Hematopoietic multipotent progenitor cell (in vitro differentiated cells): ENCODE results near the gene RPRD1A. TPM values are rescaled to one million over a fixed set of nuclear protein-coding genes. Genes with fewer than 3 reads are reported as not detected.
"Not testable (repeated sequence)": the region's sequence is repeated elsewhere in the genome, so short reads cannot be mapped to it uniquely, and the experiment has no call there.

ENCODE experiments used
- DNase-seq, 3 donors: peaks; one replicate each; pipeline ENCODE4 v3.0.0-alpha.2; 2011 to 2015; ENCODE audit warnings: low read depth in 2 of 3, low spot score in 2 of 3
- total RNA-seq: library from RNA; depleted of rRNA; stranded (reverse); fragments of >200 nt; gene quantifications from one replicate; pipeline ENCODE4 v1.2.3, GENCODE V29; 2012

The RPRD1A gene, protein sequence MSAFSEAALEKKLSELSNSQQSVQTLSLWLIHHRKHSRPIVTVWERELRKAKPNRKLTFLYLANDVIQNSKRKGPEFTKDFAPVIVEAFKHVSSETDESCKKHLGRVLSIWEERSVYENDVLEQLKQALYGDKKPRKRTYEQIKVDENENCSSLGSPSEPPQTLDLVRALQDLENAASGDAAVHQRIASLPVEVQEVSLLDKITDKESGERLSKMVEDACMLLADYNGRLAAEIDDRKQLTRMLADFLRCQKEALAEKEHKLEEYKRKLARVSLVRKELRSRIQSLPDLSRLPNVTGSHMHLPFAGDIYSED
- 26.4 TPM for total RNA-seq

DNA sequence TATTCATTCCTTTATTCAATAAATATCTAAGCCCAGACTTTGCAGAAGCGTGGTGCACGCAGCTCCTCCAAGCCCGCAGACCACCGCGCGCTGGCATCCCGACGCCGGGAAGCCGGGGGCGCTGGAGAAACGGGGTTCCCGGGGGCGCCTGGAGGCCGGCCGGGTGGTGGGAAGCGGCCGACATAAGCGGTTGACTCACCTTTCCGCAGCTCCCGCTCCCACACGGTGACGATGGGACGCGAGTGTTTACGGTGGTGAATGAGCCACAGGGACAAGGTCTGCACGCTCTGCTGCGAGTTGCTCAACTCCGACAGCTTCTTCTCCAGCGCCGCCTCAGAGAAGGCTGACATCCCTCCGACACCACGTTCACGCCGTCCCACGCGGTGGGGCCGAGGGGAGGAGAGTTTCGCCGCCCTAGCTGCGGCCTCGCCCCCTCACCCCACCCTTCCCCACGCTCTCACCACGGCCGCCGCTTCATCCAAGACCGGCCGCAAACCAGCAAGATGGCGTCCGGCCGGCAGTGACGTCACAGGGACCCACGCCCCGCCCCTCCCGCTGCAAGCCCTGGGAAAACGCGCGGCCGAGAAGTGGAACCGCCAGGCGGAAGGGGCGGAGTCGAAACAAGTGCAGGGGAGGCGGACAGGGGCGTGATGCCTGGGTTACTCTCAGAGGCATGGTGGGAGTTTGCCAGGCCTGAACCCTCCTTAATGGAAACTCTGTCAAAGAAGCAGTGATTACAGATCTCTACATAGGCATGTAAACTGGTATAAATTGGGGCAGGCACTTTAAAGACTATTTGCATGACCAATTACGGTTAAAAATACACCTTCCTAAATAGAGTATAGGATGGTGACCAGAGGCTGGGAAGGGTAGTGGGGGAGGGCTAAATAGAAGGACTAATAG is at the start of gene RPRD1A:
Gene RPRD1A (minus strand): TSS at position 505 of the 903 bp plus-strand sequence. CDS start 155 bp downstream, at position 350.
- peak; percentile 85 to 97 (median 96) for DNase-seq

DNA sequence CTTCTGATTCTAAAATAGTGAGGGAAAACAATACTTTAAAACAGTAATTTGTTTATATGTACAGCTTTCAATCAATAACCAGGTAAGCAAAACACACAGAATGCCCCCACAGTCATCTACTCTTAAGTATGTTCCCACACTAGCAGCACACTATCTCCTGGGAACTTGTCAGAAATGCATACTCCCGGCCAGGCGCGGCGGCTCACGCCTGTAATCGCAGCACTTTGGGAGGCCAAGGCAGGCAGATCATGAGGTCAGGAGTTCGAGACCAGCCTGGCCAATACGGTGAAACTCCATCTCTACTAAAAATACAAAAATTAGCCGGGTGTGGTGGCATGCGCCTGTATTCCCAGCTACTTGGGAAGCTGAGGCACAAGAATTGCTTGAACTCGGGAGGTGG is 49.4 kb upstream of the RPRD1A start:
- not testable (repeated sequence) for DNase-seq

DNA sequence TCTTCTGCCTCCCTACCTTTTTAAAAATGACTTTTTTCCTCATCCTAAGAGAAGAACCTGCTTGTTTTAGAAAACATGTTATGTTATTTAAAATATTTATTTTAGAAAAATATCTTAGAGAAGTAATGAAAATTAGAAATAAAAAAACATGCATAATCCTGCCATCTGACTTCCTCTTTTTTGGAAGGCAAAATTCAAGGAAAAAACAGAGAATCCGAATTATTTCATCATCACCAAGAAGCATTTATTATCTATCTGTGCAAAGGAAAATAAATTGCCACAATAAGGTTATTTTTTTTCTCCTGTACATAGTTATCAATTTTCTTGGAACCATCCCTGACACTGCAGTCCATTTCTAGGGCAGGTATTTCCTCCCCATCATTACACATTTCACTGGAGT is 47.4 kb upstream of the RPRD1A start:
- DNase-seq, result no peak

DNA sequence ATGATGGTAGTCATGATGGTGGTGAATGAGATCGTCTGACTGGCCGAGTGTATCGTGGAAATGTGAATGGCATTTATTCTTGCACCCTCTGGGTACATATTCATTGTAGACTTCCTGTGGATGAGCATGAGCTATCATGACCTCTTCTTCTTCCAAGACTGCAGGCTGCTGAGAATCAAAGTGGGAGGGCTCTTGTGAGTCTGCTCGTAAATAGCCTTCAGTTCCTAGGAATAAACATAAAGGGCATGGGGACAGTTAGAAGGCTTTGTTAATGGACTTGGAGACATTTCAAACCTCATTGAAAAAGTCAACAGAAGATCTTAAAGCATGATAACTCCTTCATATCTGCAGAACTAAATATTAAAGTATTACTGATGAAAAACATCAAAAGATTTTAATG is 46.9 kb upstream of the RPRD1A start:
- DNase-seq, result no peak

DNA sequence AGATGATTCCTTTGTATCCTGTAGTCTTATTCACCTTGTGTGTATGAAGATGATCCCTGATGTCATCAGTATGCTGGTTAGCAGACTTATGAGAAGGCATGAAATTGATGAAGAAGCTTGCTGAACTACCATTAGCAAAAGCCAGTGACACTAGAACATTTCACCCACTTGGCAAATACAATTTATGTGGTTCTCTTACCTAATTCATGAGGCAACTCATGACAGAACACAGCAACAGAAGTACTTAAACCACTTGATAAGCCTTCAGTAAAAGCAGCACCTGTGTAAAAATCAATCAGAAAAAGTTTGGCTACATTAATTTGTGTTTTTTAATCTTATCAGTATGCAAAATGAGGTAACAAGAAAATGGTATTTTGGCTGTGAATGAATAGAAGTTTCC is 44.9 kb upstream of the RPRD1A start:
- no peak for DNase-seq

DNA sequence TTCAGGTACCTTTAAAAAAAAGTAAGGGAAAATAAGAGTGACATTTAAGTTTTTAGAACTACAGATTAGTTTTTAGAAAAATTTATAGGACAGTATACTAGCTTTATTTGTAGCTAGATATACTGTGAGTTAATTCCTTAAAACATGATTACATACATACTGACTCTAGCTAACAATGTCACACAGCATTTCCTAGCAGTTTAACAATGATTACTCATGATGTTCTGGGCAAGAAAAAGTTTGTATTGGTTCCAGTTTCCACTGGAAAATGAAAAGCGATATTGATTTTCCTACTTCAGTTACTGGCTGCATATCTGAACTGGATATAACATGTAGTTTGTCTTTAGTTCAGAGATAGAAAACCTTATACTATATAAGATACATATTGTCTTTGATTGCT is 42.4 kb upstream of the RPRD1A start:
- no peak for DNase-seq

DNA sequence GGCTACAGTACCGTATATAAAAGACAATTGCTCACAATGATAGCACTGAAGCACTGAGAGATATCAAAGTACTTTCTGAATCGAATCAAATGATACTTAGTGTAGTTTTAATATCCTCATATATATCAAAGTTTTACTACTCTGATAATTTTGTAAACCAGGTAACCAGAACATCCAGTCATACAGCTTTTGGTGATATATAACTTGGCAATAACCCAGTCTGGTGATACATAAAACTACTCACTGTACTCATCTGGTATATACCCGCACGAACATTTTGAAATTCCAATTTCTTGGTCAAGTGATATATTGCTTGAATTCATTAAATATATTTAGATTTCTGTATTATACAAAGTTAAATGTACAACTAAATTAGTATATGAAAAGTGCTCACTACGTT is 41.2 kb upstream of the RPRD1A start:
- no peak for DNase-seq

DNA sequence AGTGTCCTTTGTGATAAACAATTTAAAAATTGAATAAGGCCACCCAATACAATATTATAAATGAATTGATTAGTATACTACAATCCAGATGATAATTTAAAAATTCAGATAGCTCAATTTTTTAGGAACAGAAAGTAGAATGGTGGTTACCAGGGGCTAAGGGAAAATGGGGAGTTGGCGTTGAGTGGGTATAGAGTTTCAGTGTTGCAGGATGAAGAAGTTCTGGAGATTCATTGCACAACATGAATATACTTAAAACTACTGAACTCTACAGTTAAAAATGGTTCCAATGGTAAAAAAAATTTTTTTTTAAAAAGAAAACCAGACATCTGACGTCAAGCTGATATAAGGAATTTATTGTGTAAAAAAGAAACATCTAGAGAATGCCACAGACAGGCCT is 40.8 kb upstream of the RPRD1A start:
- no peak for DNase-seq

DNA sequence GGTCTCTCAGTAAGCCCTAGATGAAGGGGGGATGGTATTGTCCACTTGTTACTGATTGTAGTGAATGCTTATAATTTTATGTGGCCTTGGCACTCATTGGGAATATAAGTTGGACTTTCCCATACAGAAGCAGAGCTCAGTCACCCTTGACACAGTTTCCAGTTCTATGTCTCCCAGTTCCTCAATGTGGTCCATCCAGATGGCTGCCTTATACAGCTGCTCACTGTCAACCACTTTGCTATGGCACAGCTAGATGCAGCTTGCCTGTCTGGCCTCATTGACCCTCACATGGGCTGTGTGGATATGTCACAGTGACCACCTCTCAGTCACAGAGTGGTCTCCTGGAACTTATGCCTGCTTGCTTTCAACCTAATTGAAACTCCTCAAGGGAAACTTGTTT is 40.1 kb upstream of the RPRD1A start:
- no peak for DNase-seq

DNA sequence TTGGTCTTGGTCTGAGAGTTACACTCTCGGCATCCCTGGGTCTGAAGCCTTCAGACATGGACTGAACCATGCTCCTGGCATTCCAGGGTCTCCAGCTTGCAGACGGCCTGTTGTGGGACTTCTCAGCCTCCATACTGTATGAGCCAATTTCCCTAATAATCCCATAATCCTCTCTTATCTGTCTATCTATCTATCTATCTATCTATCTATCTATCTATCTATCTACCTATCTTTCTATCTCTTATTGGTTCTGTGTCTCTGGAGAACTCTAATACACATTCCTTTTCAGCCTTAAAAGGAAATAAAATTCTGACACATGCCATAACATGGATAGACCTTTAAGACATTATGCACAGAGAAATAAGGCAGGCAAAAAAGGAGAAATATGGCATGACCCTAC is 37.4 kb upstream of the RPRD1A start:
- DNase-seq, result no peak

DNA sequence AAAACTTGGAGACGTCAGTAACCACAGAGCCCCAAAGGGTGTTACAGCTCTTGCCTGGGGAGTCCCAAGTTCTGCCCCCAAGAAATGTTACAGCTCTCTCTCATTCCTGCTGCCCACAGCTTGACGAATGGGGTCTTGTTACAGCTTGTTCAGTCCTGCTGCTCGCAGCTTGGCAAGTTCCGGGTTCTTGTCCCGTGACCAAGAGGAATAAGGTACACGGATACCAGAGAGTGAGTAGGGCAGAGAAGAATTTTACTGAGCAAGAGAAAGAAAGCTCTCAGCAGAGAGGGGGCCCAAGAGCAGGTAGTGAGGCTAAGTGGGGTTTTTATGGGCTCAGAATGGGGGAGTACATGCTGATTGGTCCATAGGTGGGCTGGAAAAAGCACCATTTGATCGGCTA is 34.6 kb upstream of the RPRD1A start:
- DNase-seq, result no peak

DNA sequence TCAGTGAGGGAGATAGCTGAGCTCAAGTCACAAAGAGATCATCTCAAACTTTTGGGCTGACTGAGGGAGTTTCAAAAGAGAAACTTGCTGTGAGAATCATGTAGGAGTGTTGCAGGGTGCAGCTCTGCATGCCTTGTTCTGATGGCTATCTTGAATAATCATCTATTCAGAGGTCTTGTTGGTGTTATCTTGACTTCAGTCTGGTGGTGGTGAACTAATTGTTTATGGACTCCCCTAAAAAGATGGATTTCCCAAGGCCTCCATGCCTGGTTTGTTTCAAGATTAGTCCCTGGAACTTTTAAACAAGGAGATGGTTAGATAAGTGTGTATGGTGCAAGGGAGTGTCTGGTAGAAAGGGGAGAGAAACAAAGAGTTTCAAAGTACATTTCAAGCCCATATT is 32.0 kb upstream of the RPRD1A start:
- no peak for DNase-seq

DNA sequence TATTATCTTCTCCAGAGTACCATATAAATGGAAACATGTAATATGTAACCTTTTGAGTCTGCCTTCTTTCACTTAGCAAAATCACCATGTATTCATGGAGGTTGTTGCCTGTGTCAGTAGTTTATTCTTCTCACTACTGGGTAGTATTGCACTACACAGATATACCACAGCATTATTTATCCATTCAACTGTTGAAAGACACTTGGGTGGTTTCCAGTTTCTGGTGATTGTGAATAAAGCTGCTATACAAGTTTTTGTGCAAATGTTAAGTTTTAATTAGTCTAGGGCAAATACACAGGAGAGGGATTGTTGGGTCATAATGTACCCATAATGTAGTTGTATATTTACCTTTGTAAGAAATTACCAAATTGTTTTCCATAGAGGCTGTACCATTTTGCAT is 29.6 kb upstream of the RPRD1A start:
- DNase-seq, result no peak

DNA sequence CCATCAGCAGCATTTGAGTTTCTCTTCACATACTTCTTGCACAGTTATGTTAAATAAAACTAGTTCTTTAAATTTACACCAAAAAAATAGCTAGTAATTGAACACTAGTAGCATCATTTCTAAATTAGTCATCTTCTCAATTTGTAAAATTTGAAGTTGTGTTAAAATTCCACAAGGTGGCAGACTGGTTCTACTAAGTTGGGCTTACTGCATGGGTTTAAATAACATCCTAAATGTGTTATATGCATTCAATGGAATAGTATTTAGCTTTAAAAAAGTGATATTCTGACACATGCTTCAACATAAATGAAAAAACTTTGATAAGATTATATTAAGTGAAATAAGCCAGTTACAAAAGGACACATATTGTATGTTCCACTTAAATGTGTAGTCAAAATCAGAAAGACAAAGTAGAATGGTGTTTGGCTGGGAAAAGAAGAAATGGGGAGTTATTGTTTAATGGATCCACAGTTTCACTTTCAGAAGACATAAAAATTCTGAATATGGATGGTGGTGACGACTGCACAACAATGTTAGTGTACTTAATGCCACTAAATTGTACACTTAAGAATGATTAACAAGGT is 28.7 kb upstream of the RPRD1A start:
- DNase-seq, result peak; percentile 6 to 77 (median 40)

DNA sequence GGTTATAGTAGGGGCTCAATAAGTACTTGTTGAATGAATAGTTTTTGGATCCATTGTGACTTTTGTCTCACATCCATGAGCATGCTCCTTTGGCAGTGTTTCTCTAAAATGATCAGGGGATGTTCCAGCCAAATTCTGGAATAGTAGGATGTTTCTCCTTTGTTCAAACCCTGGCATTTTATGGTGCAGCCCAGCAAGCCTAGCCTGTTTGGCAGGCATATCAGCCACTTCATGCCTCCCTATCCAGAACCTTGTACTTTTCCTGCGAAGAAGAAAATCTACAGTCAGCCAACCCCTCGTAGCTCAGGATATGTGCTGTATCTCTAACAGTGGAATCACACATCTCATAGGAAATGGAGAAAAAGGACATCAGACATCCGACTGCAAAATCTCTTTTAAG is 27.1 kb upstream of the RPRD1A start:
- DNase-seq, result no peak

DNA sequence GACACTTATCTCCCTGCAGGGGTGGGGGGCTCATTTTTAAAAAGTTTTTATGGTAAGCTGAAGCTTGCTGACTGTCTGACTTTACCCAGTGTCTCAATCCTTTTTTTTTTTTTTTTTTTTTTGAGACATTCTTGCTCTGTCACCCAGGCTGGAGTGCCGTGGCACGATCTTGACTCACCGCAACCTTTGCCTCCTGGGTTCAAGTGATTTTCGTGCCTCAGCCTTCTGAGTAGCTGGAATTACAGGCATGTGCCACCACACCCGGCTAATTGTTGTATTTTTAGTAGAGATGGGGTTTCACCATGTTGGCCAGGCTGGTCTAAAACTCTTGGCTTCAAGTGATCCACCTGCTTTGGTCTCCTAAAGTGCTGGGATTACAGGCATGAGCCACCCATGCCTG is 24.8 kb upstream of the RPRD1A start:
- DNase-seq, result not testable (repeated sequence)

DNA sequence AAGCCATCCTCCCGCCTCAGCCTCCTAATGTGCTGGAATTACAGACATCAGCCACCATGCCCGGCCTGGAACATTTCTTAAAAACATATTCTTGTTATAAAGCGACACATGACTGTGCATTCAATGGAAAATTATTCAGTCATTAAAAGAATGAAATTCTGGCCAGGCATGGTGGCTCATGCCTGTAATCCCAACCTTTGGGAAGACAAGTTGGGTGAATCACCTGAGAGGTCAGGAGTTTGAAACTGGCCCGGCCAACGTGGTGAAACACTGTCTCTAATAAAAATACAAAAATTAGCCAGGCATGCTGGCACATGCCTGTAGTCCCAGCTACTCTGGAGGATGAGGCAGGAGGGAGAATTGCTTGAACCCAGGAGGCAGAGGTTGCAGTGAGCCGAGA is 21.6 kb upstream of the RPRD1A start:
- no peak for DNase-seq

DNA sequence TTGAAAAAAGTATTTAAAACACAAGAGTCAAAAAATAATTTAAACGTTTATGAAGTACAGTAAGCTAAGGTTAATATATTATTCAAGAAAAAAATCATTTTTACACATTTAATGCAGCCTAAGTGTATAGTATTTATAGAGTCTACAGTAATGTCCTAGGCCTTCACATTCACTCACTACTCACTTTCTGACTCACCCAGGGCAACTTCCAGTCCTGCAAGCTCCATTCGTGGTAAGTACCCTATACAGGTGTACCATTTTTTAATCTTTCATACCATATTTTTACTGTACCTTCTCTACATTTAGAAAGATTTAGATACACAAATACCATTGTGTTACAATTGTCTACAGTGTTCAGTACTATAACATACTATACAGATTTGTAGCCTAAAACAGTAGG is 20.9 kb upstream of the RPRD1A start:
- no peak for DNase-seq

DNA sequence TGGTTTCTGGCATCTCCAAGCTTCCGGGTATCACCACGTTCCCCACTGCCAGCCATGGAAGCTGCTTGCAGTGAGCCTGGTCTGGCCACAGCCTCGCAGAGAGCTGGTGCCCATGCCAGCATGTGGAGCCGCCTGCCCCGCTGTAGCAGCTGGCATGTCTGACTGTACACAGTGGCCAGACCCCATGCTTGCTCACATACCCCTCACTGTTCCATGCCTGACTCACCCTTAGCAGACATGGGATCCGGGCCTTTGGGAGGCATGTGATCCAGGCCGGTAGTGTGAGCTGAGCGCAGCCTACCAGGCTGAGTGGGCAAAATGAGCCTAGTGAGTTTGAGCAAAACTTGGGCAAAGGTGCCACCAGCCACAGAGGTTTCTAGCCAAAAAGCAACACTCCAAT is 18.8 kb upstream of the RPRD1A start:
- DNase-seq, result no peak

DNA sequence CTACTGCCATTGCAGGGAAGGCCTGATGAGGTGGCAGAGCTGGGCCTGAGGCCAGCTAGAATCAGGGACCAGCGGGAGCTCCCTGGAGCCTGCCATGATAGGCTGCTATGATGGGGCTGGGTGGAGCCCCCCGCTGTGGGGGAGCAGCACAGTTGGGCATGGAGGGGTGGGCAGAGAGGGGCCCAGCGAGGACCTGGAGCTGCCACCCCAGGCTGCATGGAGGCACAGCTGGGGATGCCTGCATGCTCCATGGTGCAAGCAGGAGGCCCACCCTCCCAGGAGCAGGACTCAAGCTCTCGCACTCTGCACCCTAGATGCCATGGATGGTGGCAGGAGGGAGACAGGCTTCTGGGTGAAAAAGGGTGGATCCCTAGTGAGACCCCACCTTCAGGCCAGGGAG is 17.8 kb upstream of the RPRD1A start:
- no peak for DNase-seq

DNA sequence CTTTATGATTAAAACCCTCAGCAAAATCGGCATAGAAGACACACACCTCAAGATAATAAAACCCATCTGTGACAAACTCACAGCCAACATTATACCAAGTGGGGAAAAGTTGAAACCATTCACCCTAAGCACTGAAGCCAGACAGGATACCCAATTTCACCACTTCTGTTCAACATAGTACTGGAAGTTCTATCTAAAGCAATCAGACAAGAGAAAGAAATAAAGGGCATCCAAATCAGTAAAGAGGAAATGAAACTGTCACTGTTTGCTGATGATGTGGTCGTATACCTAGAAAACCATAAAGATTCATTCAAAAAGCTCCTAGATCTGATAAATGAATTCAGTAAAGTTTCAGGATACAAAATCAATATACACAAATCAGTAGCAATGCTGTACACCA is 16.4 kb upstream of the RPRD1A start:
- no peak for DNase-seq

DNA sequence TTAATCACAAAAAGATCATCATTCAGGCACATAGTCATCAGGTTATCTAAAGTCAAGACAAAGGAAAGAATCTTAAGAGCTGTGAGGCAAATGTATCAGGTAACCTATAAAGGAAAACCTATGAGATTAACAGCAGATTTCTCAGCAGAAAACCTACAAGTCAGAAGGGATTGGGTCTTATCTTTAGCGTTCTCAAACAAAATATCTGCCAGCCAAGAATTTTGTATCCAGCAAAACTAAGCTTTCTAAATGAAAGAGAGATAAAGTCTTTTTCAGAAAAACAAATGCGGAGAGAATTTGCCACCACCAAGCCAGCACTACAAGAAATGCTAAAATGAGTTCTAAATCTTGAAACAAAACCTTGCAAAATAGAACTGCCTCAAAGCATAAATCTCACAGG is 13.8 kb upstream of the RPRD1A start:
- not testable (repeated sequence) for DNase-seq
